GM19035 (cell line): ENCODE data around the gene TNFRSF12A.

Source experiments
- ATAC-seq: cut with Tn5 transposase; IDR thresholded peaks from one replicate; pipeline ENCODE4 v1.9.1; 2021; ENCODE audit not compliant: unreplicated experiment

TNFRSF12A gene

GRCh38 chr16:3025032-3026002, 5.1 kb downstream of the TNFRSF12A start:
- ATAC-seq: no peak

GRCh38 chr16:3026003-3026378, 5.8 kb downstream of the TNFRSF12A start:
- ATAC-seq: no peak

GRCh38 chr16:3026609-3027488, 6.7 kb downstream of the TNFRSF12A start:
- no peak for ATAC-seq

- ATAC-seq: no peak
Measured at GRCh38 chr16:3027489-3027795, 7.3 kb downstream of the TNFRSF12A start.

- peak; percentile 27 for ATAC-seq
Measured at GRCh38 chr16:3027983-3028715, 8.0 kb downstream of the TNFRSF12A start.

GRCh38 chr16:3028716-3029319, 8.7 kb downstream of the TNFRSF12A start:
- ATAC-seq: no peak

GRCh38 chr16:3029491-3030221, 9.5 kb downstream of the TNFRSF12A start:
- no peak for ATAC-seq

GRCh38 chr16:3030222-3031212, 10.3 kb downstream of the TNFRSF12A start:
- no peak for ATAC-seq

- no peak for ATAC-seq
Measured at GRCh38 chr16:3032624-3033023, 12.5 kb downstream of the TNFRSF12A start.

GRCh38 chr16:3035289-3035971, 15.3 kb downstream of the TNFRSF12A start:
- no peak for ATAC-seq

GRCh38 chr16:3035972-3036725, 16.0 kb downstream of the TNFRSF12A start:
- ATAC-seq: no peak

GRCh38 chr16:3036726-3037315, 16.7 kb downstream of the TNFRSF12A start, which contains the start of gene BICDL2:
Gene BICDL2 (minus strand): TSS chr16:3036944. CDS start chr16:3035496, 1,448 bp downstream.
- ATAC-seq: no peak

GRCh38 chr16:3038256-3038655, 18.1 kb downstream of the TNFRSF12A start:
- ATAC-seq: no peak

- ATAC-seq: no peak
Measured at GRCh38 chr16:3038896-3039295, 18.7 kb downstream of the TNFRSF12A start.

- no peak for ATAC-seq
Measured at GRCh38 chr16:3042376-3042775, 22.2 kb downstream of the TNFRSF12A start.

- ATAC-seq: no peak
Measured at GRCh38 chr16:3044708-3045107, 24.5 kb downstream of the TNFRSF12A start.
